Measurements from ENCODE around the gene IMMP2L.

DNA sequence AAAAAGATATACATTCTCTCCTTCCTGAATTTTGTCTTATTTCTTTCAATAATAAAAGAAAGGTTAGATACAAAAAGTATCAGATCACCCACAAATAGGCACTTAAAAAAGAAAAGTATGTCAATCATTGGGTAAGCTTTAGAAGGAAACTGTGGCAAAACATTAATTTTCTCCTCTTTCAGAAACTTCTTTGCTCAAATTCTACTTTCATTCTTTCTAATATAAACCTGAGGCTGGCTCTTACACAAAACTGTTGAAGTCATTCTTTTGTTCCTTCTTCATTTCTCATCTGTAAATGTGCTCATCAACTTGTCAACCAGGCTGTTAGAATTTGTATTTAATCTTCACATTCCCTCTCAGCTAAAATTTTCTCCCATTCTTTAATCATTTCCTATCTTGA is 346.7 kb downstream of the IMMP2L start:
- no peak for TF ChIP-seq CTCF (IDR thresholded peaks at IDR 0.05; ENCODE audit: extremely low read depth in 1 of 2, insufficient read depth in 1 of 2, low read depth in 1 of 2, low read length in 2 of 2)
- no peak for TF ChIP-seq POLR2AphosphoS5 (IDR thresholded peaks at IDR 0.05; ENCODE audit: insufficient read depth, low read depth, low read length)
